NCI-H510A treated with DMSO at 0.1 percent for 48 hours (cell line): Measurements from ENCODE around the gene MYG1.
"Not testable (repeated sequence)": the region's sequence is repeated elsewhere in the genome, so short reads cannot be mapped to it uniquely, and the experiment has no call there.

Experiments
- DNase-seq: peaks from one replicate; lab custom pipeline; 2025; lab: John Stamatoyannopoulos, UW

MYG1 gene

GRCh38 chr12:53286448-53286847, 13.0 kb upstream of the MYG1 start:
- no peak for DNase-seq

GRCh38 chr12:53287741-53288216, 11.7 kb upstream of the MYG1 start:
- peak; percentile 4 for DNase-seq

GRCh38 chr12:53288322-53288721, 11.2 kb upstream of the MYG1 start:
- no peak for DNase-seq

GRCh38 chr12:53289891-53290290, 9.6 kb upstream of the MYG1 start:
- no peak for DNase-seq

GRCh38 chr12:53290661-53291060, 8.8 kb upstream of the MYG1 start:
- no peak for DNase-seq

- DNase-seq = peak; percentile 85
These were observed 7.1 kb upstream of the MYG1 start for GRCh38 chr12:53292426-53292825.

GRCh38 chr12:53295070-53295890, 4.2 kb upstream of the MYG1 start, which contains the start of gene PFDN5:
Gene PFDN5, plus strand, starts transcription at chr12:53295542. Its CDS starts 26 bp downstream, at chr12:53295568.
- peak; percentile 72 for DNase-seq

GRCh38 chr12:53295891-53296219, 3.6 kb upstream of the MYG1 start:
- DNase-seq = no peak

GRCh38 chr12:53297106-53297505, 2.4 kb upstream of the MYG1 start:
- DNase-seq = not testable (repeated sequence)

GRCh38 chr12:53298164-53298563, 1.3 kb upstream of the MYG1 start:
- DNase-seq = no peak

- DNase-seq = no peak
These were observed 418 bp upstream of the MYG1 start for GRCh38 chr12:53299101-53299453.

GRCh38 chr12:53300187-53300586, 692 bp downstream of the MYG1 start:
- peak; percentile 9 for DNase-seq

- DNase-seq = no peak
These were observed 3.4 kb downstream of the MYG1 start for GRCh38 chr12:53302903-53303302.

GRCh38 chr12:53306826-53307225, 7.3 kb downstream of the MYG1 start:
- DNase-seq = no peak

- peak; percentile 7 for DNase-seq
These were observed 8.8 kb downstream of the MYG1 start for GRCh38 chr12:53308276-53308675.

- DNase-seq = no peak
These were observed 14.5 kb downstream of the MYG1 start for GRCh38 chr12:53313996-53314395.

GRCh38 chr12:53320352-53321195, 21.1 kb downstream of the MYG1 start:
- DNase-seq = no peak

- DNase-seq = peak; percentile 49
These were observed 24.8 kb downstream of the MYG1 start for GRCh38 chr12:53324113-53324778.

GRCh38 chr12:53324779-53325510, 25.4 kb downstream of the MYG1 start:
- peak; percentile 82 for DNase-seq

- peak; percentile 3 for DNase-seq
These were observed 26.1 kb downstream of the MYG1 start for GRCh38 chr12:53325511-53326061.

- no peak for DNase-seq
These were observed 27.1 kb downstream of the MYG1 start for GRCh38 chr12:53326460-53327185.
